SK-N-MC (cell line): Measurements from ENCODE around the gene ROPN1B.
A peak's percentile ranks its signal among the peaks of the same experiment; 100 is the strongest.
"Not testable (repeated sequence)": the region's sequence is repeated elsewhere in the genome, so short reads cannot be mapped to it uniquely, and the experiment has no call there.

ENCODE experiments used
- DNase-seq: peaks from one replicate; pipeline ENCODE4 v3.0.0-alpha.2; 2011; ENCODE audit warnings: low read depth, low spot score
- H3K27ac ChIP-seq: fragments of 200-600 bp; sonication (generic); 2 replicates; pipeline ENCODE4 v1.5.1; 2016; ENCODE audit warnings: mixed run types
- H3K36me3 ChIP-seq: fragments of 200-600 bp; sonication (generic); 2 replicates; pipeline ENCODE4 v1.6.1; 2017; ENCODE audit warnings: antibody characterized with exemption, low read length, mixed read lengths; ENCODE audit not compliant: insufficient read depth
- H3K4me3 ChIP-seq: fragments of 200-600 bp; sonication (generic); 2 replicates; pipeline ENCODE4 v1.5.1; 2016
- H3K9ac ChIP-seq: fragments of 200-600 bp; sonication (generic); 2 replicates; pipeline ENCODE4 v1.8.0; 2017; ENCODE audit warnings: mixed run types, mixed read lengths; ENCODE audit not compliant: insufficient read length
- H3K9me3 ChIP-seq: fragments of 200-600 bp; sonication (generic); 2 replicates; pipeline ENCODE4 v1.6.1; 2017; ENCODE audit warnings: low read depth, mild to moderate bottlenecking, antibody characterized with exemption, low read length, moderate library complexity, mixed read lengths
- EZH2 ChIP-seq: fragments of 200-600 bp; sonication (generic); IDR thresholded peaks from one replicate; pipeline ENCODE4 v1.6.1; 2017; ENCODE audit warnings: antibody characterized with exemption
- FOXP2 ChIP-seq: optimal IDR thresholded peaks from 2 replicates; pipeline ENCODE3; 2011; ENCODE audit warnings: mild to moderate bottlenecking, moderate library complexity; ENCODE audit not compliant: insufficient read depth; ENCODE audit errors: extremely low read length, control extremely low read depth
- POLR2AphosphoS5 ChIP-seq: IDR thresholded peaks from 2 replicates; pipeline ENCODE4 v1.6.1; 2012; ENCODE audit warnings: mild to moderate bottlenecking, low read depth, low read length, borderline replicate concordance

Gene ROPN1B

GRCh38 chr3:125936210-125936815 lies 32.7 kb upstream of the ROPN1B start:
- not testable (repeated sequence) for DNase-seq, H3K9ac ChIP-seq, H3K9me3 ChIP-seq, H3K27ac ChIP-seq, H3K36me3 ChIP-seq, H3K4me3 ChIP-seq

- not testable (repeated sequence) for H3K4me3 ChIP-seq, DNase-seq, H3K9me3 ChIP-seq, H3K9ac ChIP-seq, H3K27ac ChIP-seq, H3K36me3 ChIP-seq
Measured at GRCh38 chr3:125936891-125937290, 32.1 kb upstream of the ROPN1B start.

- H3K9me3 ChIP-seq, DNase-seq, H3K36me3 ChIP-seq, H3K4me3 ChIP-seq, H3K9ac ChIP-seq, H3K27ac ChIP-seq: not testable (repeated sequence)
Measured at GRCh38 chr3:125947806-125948205, 21.2 kb upstream of the ROPN1B start.

DNA sequence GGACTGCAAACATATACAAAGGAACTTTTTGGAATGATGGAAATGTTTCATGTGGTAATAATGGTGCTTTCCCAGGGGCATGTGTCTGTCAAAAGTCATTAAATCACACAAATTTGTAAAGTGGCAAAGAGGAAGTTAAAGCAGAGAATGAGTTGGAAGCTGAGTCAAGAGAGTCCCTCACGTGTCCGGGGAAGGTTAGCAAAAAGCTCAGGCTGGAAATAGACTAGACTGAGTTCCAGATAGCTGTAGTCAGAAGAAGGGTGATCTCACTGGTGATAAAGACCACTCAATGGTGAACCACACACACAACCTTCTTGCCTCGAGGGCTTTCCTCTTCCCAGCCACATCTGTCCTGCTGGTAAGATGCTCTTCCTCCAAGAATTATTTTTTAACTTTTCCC lies 20.1 kb upstream of the ROPN1B start:
- H3K27ac ChIP-seq, DNase-seq: not testable (repeated sequence)

GRCh38 chr3:125951176-125951575 lies 17.8 kb upstream of the ROPN1B start:
- not testable (repeated sequence) for H3K9me3 ChIP-seq, H3K36me3 ChIP-seq, H3K27ac ChIP-seq, H3K4me3 ChIP-seq, DNase-seq, H3K9ac ChIP-seq

More for the DNA sequence above, 20.1 kb upstream of the ROPN1B start:
- not testable (repeated sequence) for H3K36me3 ChIP-seq, H3K9ac ChIP-seq, H3K9me3 ChIP-seq, H3K4me3 ChIP-seq

DNA sequence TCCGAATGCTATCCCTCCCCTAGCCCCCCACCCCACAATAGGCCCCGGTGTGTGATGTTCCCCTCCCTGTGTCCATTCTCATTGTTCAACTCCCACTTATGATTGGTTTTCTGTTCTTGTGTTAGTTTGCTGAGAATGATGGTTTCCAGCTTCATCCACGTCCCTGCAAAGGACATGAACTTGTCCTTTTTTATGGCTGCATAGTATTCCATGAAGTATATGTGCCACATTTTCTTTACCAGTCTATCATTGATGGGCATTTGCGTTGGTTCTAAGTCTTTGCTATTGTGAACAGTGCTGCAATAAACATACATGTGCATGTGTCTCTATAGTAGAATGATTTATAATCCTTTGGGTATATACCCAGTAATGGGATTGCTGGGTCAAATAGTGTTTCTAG lies 12.0 kb upstream of the ROPN1B start:
- H3K36me3 ChIP-seq, H3K27ac ChIP-seq, H3K9ac ChIP-seq, H3K4me3 ChIP-seq, H3K9me3 ChIP-seq, DNase-seq: not testable (repeated sequence)

GRCh38 chr3:125957674-125958510 lies 11.1 kb upstream of the ROPN1B start:
- no peak for TF ChIP-seq EZH2
- TF ChIP-seq POLR2AphosphoS5, result no peak
- TF ChIP-seq FOXP2, result no peak
- Histone ChIP-seq H3K36me3 (no peaks in the 10 kb centered on the region), H3K4me3 (peak overlapping the region; percentile 53), H3K27ac (no peak overlapping the region), H3K9ac (no peak overlapping the region), H3K9me3 (no peaks in the 10 kb centered on the region)
- no peak for DNase-seq

DNA sequence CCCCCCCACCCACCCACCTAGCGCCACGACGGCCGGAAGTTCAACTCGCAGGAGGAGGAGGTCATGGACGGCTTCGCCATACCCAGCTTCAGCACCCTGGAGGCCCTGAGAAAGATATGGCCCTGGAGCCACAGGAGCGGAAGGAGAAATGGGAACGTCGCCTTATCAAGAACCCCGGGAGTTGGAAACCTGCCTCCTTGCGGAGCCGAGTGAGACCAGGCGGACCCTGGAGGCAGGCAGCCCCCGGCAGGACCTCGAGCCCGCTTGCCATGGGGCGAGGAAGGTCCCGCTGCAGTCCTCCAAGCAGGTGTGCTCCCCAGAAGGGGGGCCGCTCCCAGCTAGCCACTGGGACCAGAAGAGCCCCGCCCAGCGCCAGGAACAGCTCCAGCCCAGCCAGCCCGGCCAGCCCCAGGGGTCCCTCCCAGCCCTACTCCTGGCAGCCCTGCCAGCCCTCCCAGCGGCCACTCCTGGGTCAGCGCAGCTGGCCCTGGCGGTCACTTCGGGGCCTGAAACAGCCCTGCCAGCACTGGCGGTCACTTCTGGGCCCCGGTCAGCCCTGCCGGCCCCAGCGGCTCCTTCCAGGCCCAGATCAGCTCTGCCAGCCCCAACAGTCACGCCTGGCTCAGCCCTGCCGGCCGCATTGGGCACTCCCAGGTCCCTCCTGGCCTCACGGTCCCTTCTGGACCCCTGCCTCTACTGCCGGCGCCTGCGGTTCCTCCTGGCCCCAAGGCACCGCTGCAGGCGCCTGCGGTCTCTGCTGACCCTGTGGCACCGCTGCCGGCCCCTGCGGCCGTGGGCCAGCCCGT lies 10.3 kb upstream of the ROPN1B start:
- H3K9me3 ChIP-seq, result no peaks in the 10 kb centered on the region
- TF ChIP-seq POLR2AphosphoS5, result no peak
- TF ChIP-seq EZH2, result no peak
- no peak for TF ChIP-seq FOXP2
- no peak for DNase-seq
- no peaks in the 10 kb centered on the region for H3K36me3 ChIP-seq
- H3K27ac ChIP-seq, result no peak overlapping the region
- H3K9ac ChIP-seq, result no peak overlapping the region
- H3K4me3 ChIP-seq, result no peak overlapping the region

DNA sequence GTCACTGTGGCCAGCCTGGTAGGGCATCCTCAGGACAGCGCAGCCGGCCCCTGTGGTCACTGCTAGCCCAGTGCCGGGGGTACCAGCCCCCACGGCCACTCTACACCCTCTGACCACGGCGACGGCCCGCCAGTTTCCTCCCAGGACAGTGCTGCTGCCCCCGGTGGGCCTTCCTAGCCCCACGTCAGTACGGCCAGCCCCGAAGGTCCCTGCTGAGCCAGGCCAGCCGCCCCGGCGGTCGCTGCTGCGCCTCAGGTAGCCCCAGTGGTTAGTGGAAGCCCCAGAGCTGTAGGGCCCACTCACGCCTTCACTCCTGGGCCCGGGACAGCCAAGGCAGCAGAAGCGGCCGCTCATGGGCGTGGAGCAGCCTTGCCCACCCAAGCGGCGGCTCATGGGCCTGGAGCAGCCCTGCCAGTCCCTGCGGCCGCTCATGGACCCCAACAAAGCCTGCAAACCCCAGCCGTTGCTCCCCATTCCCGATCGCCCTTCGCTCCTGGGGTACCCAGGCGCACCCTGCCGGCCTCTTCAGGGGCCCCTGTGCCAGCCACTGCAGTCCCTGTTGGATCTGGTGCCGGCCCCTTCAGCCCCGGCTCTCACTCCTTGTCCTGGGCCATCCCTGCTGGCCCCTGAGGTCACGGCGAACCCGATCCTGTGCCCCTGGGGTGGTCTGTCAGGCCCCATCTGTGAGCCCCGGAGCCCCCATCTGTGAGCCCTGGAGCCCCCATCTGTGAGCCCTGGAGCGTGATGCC lies 9.5 kb upstream of the ROPN1B start:
- DNase-seq, result no peak
- Histone ChIP-seq H3K27ac (no peak overlapping the region), H3K36me3 (no peaks in the 10 kb centered on the region), H3K9me3 (no peaks in the 10 kb centered on the region), H3K4me3 (no peak overlapping the region), H3K9ac (no peak overlapping the region)
- TF ChIP-seq POLR2AphosphoS5 (no peak), EZH2 (no peak), FOXP2 (no peak)
